ENCODE data around the gene RHPN2.
A peak's percentile ranks its signal among the peaks of the same experiment; 100 is the strongest.
"Not testable (repeated sequence)": the region's sequence is repeated elsewhere in the genome, so short reads cannot be mapped to it uniquely, and the experiment has no call there.

The RHPN2 gene

GRCh38 chr19:33026602-33027001 is 38.1 kb downstream of the RHPN2 start:
- not testable (repeated sequence) for DNase-seq (ENCODE audit: low read depth)

GRCh38 chr19:33025468-33026238 is 39.0 kb downstream of the RHPN2 start:
- DNase-seq (ENCODE audit: low read depth): not testable (repeated sequence)

- DNase-seq (ENCODE audit: low read depth): no peak
Measured at GRCh38 chr19:33024398-33024797, 40.3 kb downstream of the RHPN2 start.

- no peak for DNase-seq (ENCODE audit: low read depth)
Measured at GRCh38 chr19:33022472-33023116, 42.1 kb downstream of the RHPN2 start.

GRCh38 chr19:33010891-33011290 is 53.8 kb downstream of the RHPN2 start:
- not testable (repeated sequence) for DNase-seq (ENCODE audit: low read depth)

GRCh38 chr19:33008738-33009137 is 56.0 kb downstream of the RHPN2 start:
- DNase-seq (ENCODE audit: low read depth): no peak

- no peak for DNase-seq (ENCODE audit: low read depth)
Measured at GRCh38 chr19:33005440-33005839, 59.2 kb downstream of the RHPN2 start.

- not testable (repeated sequence) for DNase-seq (ENCODE audit: low read depth)
Measured at GRCh38 chr19:33003424-33004024, 61.2 kb downstream of the RHPN2 start.

GRCh38 chr19:33002126-33002865 is 62.4 kb downstream of the RHPN2 start:
- DNase-seq (ENCODE audit: low read depth): not testable (repeated sequence)

- no peak for DNase-seq (ENCODE audit: low read depth)
Measured at GRCh38 chr19:33000910-33001309, 63.8 kb downstream of the RHPN2 start.

GRCh38 chr19:33000510-33000909 is 64.2 kb downstream of the RHPN2 start:
- DNase-seq (ENCODE audit: low read depth): peak; percentile 5

- DNase-seq (ENCODE audit: low read depth): no peak
Measured at GRCh38 chr19:32998722-32999121, 66.0 kb downstream of the RHPN2 start.

GRCh38 chr19:32997716-32998355 is 66.9 kb downstream of the RHPN2 start:
- DNase-seq (ENCODE audit: low read depth): no peak

GRCh38 chr19:32997061-32997464 is 67.6 kb downstream of the RHPN2 start:
- DNase-seq (ENCODE audit: low read depth): not testable (repeated sequence)

- DNase-seq (ENCODE audit: low read depth): not testable (repeated sequence)
Measured at GRCh38 chr19:32995966-32996365, 68.7 kb downstream of the RHPN2 start.

GRCh38 chr19:32988724-32989123 is 76.0 kb downstream of the RHPN2 start:
- no peak for DNase-seq (ENCODE audit: low read depth)

- DNase-seq (ENCODE audit: low read depth): not testable (repeated sequence)
Measured at GRCh38 chr19:32988254-32988653, 76.4 kb downstream of the RHPN2 start.

GRCh38 chr19:32982488-32982887 is 82.2 kb downstream of the RHPN2 start:
- DNase-seq (ENCODE audit: low read depth): not testable (repeated sequence)

- not testable (repeated sequence) for DNase-seq (ENCODE audit: low read depth)
Measured at GRCh38 chr19:32979807-32980206, 84.9 kb downstream of the RHPN2 start.

- not testable (repeated sequence) for DNase-seq (ENCODE audit: low read depth)
Measured at GRCh38 chr19:32977813-32978212, 86.9 kb downstream of the RHPN2 start.

GRCh38 chr19:32977280-32977679 is 87.4 kb downstream of the RHPN2 start:
- DNase-seq (ENCODE audit: low read depth): no peak
